ENCODE results near the gene CLDN10.

The CLDN10 gene

DNA sequence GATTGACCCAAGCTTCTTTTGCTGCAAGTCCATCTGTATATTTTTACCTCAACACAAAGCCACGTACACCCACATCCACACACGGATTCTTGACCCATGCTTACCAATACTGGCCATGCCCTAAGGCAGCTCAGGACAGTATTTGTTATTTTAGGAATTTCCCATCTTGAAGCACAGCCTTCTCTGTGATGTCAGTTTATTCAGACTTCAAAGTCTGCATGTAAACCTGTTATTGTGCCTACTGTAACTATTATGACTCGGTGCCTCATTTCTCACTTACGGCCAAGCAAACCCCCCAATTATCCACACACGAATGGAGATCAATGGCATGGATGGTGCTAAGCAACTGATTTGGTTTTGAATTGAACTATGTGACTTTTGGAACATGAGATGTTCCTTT lies 17.5 kb downstream of the CLDN10 start:
- H4K20me1 ChIP-seq (ENCODE audit: insufficient read depth, low read length), result no peaks in the 10 kb centered on the region
- no peak overlapping the region for H3K9ac ChIP-seq (ENCODE audit: low read length)
- TF ChIP-seq, protein P1, sequence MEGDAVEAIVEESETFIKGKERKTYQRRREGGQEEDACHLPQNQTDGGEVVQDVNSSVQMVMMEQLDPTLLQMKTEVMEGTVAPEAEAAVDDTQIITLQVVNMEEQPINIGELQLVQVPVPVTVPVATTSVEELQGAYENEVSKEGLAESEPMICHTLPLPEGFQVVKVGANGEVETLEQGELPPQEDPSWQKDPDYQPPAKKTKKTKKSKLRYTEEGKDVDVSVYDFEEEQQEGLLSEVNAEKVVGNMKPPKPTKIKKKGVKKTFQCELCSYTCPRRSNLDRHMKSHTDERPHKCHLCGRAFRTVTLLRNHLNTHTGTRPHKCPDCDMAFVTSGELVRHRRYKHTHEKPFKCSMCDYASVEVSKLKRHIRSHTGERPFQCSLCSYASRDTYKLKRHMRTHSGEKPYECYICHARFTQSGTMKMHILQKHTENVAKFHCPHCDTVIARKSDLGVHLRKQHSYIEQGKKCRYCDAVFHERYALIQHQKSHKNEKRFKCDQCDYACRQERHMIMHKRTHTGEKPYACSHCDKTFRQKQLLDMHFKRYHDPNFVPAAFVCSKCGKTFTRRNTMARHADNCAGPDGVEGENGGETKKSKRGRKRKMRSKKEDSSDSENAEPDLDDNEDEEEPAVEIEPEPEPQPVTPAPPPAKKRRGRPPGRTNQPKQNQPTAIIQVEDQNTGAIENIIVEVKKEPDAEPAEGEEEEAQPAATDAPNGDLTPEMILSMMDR (IDR thresholded peaks at IDR 0.05; ENCODE audit: low read length), result no peak
- no peak for TF ChIP-seq EZH2 (IDR thresholded peaks at IDR 0.05; ENCODE audit: borderline replicate concordance, low read length)
- H3K9me3 ChIP-seq (ENCODE audit: low read length), result no peaks in the 10 kb centered on the region
- H3F3A ChIP-seq (ENCODE audit: insufficient read depth, low read length), result no peaks in the 10 kb centered on the region
- H3K9me2 ChIP-seq (ENCODE audit: low read depth, low read length), result 0 out of 2 replicates have a peak, but pooled peaks cover 3% of the 10 kb centered on the region
- H3K4me1 ChIP-seq (ENCODE audit: insufficient read depth, low read length, severe bottlenecking), result no peaks in the 10 kb centered on the region
- H3K79me2 ChIP-seq (ENCODE audit: insufficient read depth, low read length), result no peaks in the 10 kb centered on the region
- no peak overlapping the region for H3K27ac ChIP-seq (ENCODE audit: low read depth, low read length, poor library complexity, severe bottlenecking)
- H3K36me3 ChIP-seq (ENCODE audit: insufficient read depth, low read length), result no peaks in the 10 kb centered on the region
- H3K4me3 ChIP-seq (ENCODE audit: low read depth, low read length, poor library complexity, severe bottlenecking), result no peak overlapping the region
- no peak overlapping the region for H2AFZ ChIP-seq (ENCODE audit: low read length)
- no peak overlapping the region for H3K4me2 ChIP-seq (ENCODE audit: low read length)
- H3K27me3 ChIP-seq (ENCODE audit: insufficient read depth, low read length), result no peaks in the 10 kb centered on the region

DNA sequence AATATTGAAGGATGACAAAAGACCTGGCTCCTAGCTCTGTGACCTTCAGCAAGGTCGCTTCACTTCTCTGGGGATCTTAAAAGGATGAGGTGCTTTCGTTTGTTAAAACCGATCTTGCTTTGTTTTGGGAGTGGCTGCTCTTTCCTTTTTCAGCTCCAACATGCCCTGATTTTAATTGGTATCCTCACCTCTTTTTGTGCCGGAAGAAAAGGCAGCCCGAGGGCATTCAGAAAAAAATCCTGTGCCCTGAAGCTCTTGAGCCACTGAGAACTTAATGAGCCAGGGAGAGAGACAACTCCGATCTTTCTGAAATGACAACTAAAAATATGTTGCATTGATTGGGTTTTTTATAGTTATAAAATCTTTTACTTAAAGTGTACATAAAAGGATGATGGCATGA lies 19.4 kb downstream of the CLDN10 start:
- Histone ChIP-seq H3K27ac (ENCODE audit: low read depth, low read length, poor library complexity, severe bottlenecking) (no peak overlapping the region), H3K79me2 (ENCODE audit: insufficient read depth, low read length) (no peaks in the 10 kb centered on the region), H3F3A (ENCODE audit: insufficient read depth, low read length) (no peaks in the 10 kb centered on the region), H4K20me1 (ENCODE audit: insufficient read depth, low read length) (no peaks in the 10 kb centered on the region), H3K4me2 (ENCODE audit: low read length) (no peak overlapping the region), H3K9me2 (ENCODE audit: low read depth, low read length) (0 out of 2 replicates have a peak, but pooled peaks cover 3% of the 10 kb centered on the region), H3K4me3 (ENCODE audit: low read depth, low read length, poor library complexity, severe bottlenecking) (no peak overlapping the region), H3K9me3 (ENCODE audit: low read length) (no peaks in the 10 kb centered on the region), H3K4me1 (ENCODE audit: insufficient read depth, low read length, severe bottlenecking) (no peaks in the 10 kb centered on the region), H2AFZ (ENCODE audit: low read length) (no peak overlapping the region), H3K27me3 (ENCODE audit: insufficient read depth, low read length) (no peaks in the 10 kb centered on the region), H3K9ac (ENCODE audit: low read length) (no peak overlapping the region), H3K36me3 (ENCODE audit: insufficient read depth, low read length) (no peaks in the 10 kb centered on the region)
- no peak for TF ChIP-seq EZH2 (IDR thresholded peaks at IDR 0.05; ENCODE audit: borderline replicate concordance, low read length)
- TF ChIP-seq, protein P1 (IDR thresholded peaks at IDR 0.05; ENCODE audit: low read length), result no peak

DNA sequence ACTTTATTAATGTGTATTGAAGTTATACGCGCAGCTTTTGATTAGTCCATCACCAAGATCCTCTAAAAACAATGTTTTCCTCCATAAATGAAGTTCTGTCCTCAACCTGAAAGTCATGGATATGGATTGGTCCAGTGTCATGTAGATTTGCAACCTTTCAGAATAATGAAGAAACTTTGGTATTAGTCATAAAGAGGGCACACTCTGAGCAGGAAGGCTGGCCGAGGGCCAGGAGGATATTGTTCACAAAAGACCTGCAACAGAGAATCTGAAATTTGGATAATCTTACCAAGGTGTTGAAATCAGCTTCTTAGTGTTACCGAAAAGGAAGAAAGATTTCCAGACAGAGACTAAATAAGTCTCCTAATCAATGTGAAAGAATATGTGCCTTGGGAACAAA lies 20.7 kb downstream of the CLDN10 start:
- Histone ChIP-seq H3K4me2 (ENCODE audit: low read length) (no peak overlapping the region), H3K4me3 (ENCODE audit: low read depth, low read length, poor library complexity, severe bottlenecking) (no peak overlapping the region), H3K27ac (ENCODE audit: low read depth, low read length, poor library complexity, severe bottlenecking) (no peak overlapping the region), H3K9me2 (ENCODE audit: low read depth, low read length) (0 out of 2 replicates have a peak, but pooled peaks cover 3% of the 10 kb centered on the region), H4K20me1 (ENCODE audit: insufficient read depth, low read length) (no peaks in the 10 kb centered on the region), H3K9me3 (ENCODE audit: low read length) (no peaks in the 10 kb centered on the region), H3F3A (ENCODE audit: insufficient read depth, low read length) (no peaks in the 10 kb centered on the region), H2AFZ (ENCODE audit: low read length) (no peak overlapping the region), H3K27me3 (ENCODE audit: insufficient read depth, low read length) (no peaks in the 10 kb centered on the region), H3K4me1 (ENCODE audit: insufficient read depth, low read length, severe bottlenecking) (no peaks in the 10 kb centered on the region), H3K79me2 (ENCODE audit: insufficient read depth, low read length) (no peaks in the 10 kb centered on the region), H3K9ac (ENCODE audit: low read length) (no peak overlapping the region), H3K36me3 (ENCODE audit: insufficient read depth, low read length) (no peaks in the 10 kb centered on the region)
- TF ChIP-seq, protein P1 (IDR thresholded peaks at IDR 0.05; ENCODE audit: low read length), result no peak
- TF ChIP-seq EZH2 (IDR thresholded peaks at IDR 0.05; ENCODE audit: borderline replicate concordance, low read length), result no peak
